Suprapubic skin (tissue), 4 donors: ENCODE results near the gene FHOD3. TPM values are rescaled to one million over a fixed set of nuclear protein-coding genes. Genes with fewer than 3 reads are reported as not detected.
"Not testable (repeated sequence)": the region's sequence is repeated elsewhere in the genome, so short reads cannot be mapped to it uniquely, and the experiment has no call there.

Experiments used
- DNase-seq, 2 donors: peaks; one replicate each; pipeline ENCODE4 v3.0.0-alpha.2; 2019; ENCODE audit warnings: low spot score in 2 of 2
- H3K27ac ChIP-seq: fragments of 200-600 bp; sonication (generic); one replicate; pipeline ENCODE4 v1.5.1; 2019
- H3K27me3 ChIP-seq: fragments of 200-600 bp; sonication (generic); one replicate; pipeline ENCODE4 v1.5.1; 2019
- H3K36me3 ChIP-seq: fragments of 200-600 bp; sonication (generic); one replicate; pipeline ENCODE4 v1.5.1; 2019
- H3K4me1 ChIP-seq: fragments of 200-600 bp; sonication (generic); one replicate; pipeline ENCODE4 v1.5.1; 2019
- H3K4me3 ChIP-seq: fragments of 200-600 bp; sonication (generic); one replicate; pipeline ENCODE4 v1.5.1; 2019; ENCODE audit warnings: mild to moderate bottlenecking
- H3K9me3 ChIP-seq: fragments of 200-600 bp; sonication (generic); one replicate; pipeline ENCODE4 v1.5.1; 2019
- CTCF ChIP-seq, 2 donors: fragments of 200-600 bp in 1 of 2; fragments of 450-650 bp in 1 of 2; sonication (generic) in 1 of 2; IDR thresholded peaks; one replicate each; pipeline ENCODE4 v1.5.1; 2016 to 2019; ENCODE audit warnings: antibody characterized with exemption in 2 of 2, mild to moderate bottlenecking in 1 of 2, moderate library complexity in 1 of 2
- EP300 ChIP-seq: sonication (generic); formaldehyde crosslinking; IDR thresholded peaks from one replicate; pipeline ENCODE4 v1.6.1; 2017; ENCODE audit warnings: antibody characterized with exemption
- POLR2A ChIP-seq, 2 donors: fragments of 450-650 bp; IDR thresholded peaks; one replicate each; pipeline ENCODE4 v1.6.1; 2017; ENCODE audit warnings: antibody characterized with exemption in 2 of 2, mild to moderate bottlenecking in 2 of 2, moderate library complexity in 2 of 2
- POLR2AphosphoS5 ChIP-seq, 3 donors: sonication (generic); formaldehyde crosslinking; IDR thresholded peaks; one replicate each; pipeline ENCODE4 v1.6.1; 2017; ENCODE audit warnings: antibody characterized with exemption in 3 of 3
- WGBS: methylation state at CpG from one replicate; pipeline ENCODE4 v1.1.5; 2018; 5-methylcytosine and 5-hydroxymethylcytosine counted together
- total RNA-seq, 4 donors: library from RNA; depleted of rRNA; stranded (reverse); fragments of >200 nt; gene quantifications; one replicate each; pipeline ENCODE4 v1.1.0, GENCODE V29; 2016

FHOD3 gene
- total RNA-seq, 4 donors from 2014 or later, result 5.8 to 18.7 (median 15.5) TPM

DNA sequence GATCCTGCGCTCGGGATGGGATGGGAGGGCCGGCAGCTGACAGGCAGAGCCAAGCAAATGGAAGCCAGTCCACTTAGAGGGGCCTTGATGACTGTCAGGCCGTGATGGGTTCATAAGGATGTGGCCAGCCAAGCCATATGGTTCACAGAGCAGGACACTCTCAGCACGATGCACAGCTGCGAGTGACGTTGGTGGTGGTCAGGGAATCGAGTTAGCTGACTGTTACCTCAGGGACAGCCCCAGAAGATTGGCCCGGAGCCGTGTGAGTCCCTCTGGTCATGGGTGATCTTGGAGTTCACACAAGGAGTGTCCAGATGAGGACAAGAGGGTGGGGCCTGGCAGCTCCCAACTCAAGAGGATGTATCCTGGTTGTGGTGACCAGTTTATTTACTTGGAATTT, 461.1 kb downstream of the FHOD3 start:
- no peak overlapping the region for H3K27ac ChIP-seq
- H3K4me3 ChIP-seq, result no peak overlapping the region
- H3K9me3 ChIP-seq, result no peaks in the 10 kb centered on the region
- no peaks in the 10 kb centered on the region for H3K27me3 ChIP-seq
- no peak for DNase-seq
- no peaks in the 10 kb centered on the region for H3K36me3 ChIP-seq
- no peak for TF ChIP-seq POLR2A (IDR thresholded peaks at IDR 0.05)
- TF ChIP-seq POLR2AphosphoS5 (IDR thresholded peaks at IDR 0.05), result no peak
- no peak for TF ChIP-seq EP300
- peaks cover 6% of the 10 kb centered on the region for H3K4me1 ChIP-seq
- 75% methylated on average over 9 of the region's 10 CpGs for WGBS

GRCh38 chr18:36759167-36759776, 461.8 kb downstream of the FHOD3 start:
- WGBS, result 68% methylated on average over 6 of the region's 6 CpGs
- TF ChIP-seq POLR2A (IDR thresholded peaks at IDR 0.05) (no peak), POLR2AphosphoS5 (IDR thresholded peaks at IDR 0.05) (no peak), EP300 (no peak), CTCF (IDR thresholded peaks at IDR 0.05) (no peak)
- Histone ChIP-seq H3K36me3 (no peaks in the 10 kb centered on the region), H3K27ac (no peak overlapping the region), H3K4me3 (no peak overlapping the region), H3K27me3 (no peaks in the 10 kb centered on the region), H3K9me3 (no peaks in the 10 kb centered on the region), H3K4me1 (peaks cover 6% of the 10 kb centered on the region)
- no peak for DNase-seq

GRCh38 chr18:36760598-36760997, 463.1 kb downstream of the FHOD3 start:
- no peak for DNase-seq
- Histone ChIP-seq H3K4me1 (peaks cover 6% of the 10 kb centered on the region), H3K27ac (no peak overlapping the region), H3K36me3 (no peaks in the 10 kb centered on the region), H3K27me3 (no peaks in the 10 kb centered on the region), H3K9me3 (no peaks in the 10 kb centered on the region), H3K4me3 (no peak overlapping the region)
- TF ChIP-seq POLR2AphosphoS5 (IDR thresholded peaks at IDR 0.05) (no peak), CTCF (IDR thresholded peaks at IDR 0.05) (no peak), EP300 (no peak), POLR2A (IDR thresholded peaks at IDR 0.05) (no peak)
- WGBS, result 93% methylated on average over 23 of the region's 29 CpGs

DNA sequence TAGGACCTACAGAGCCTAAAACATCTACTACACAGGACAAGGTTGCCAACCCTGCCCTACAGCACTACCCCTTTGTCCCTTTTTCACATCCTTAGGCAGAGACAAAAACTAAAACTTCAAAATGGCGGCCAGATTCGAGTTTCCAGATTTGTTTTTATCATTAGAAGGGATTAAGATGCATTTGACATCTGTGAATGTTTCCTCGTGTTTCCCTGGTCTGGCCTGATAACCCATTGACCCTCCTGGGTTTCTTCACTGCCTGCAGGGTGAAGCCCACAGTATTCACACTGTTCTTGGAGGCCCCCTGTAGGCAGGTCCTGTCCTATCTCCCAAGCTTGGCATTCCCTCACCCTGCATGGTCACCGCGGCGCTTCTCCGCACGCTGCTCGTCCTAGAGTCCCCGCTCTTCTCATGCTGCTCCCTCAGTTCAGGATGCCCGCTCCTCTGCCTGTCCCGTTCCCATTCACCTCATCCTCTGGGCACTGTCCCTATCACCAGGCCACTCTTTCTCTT, 463.7 kb downstream of the FHOD3 start:
- WGBS, result 96% methylated on average over 12 of the region's 12 CpGs
- H3K27me3 ChIP-seq, result no peaks in the 10 kb centered on the region
- no peak for TF ChIP-seq POLR2AphosphoS5 (IDR thresholded peaks at IDR 0.05)
- TF ChIP-seq EP300, result no peak
- TF ChIP-seq CTCF (IDR thresholded peaks at IDR 0.05), result no peak
- TF ChIP-seq POLR2A (IDR thresholded peaks at IDR 0.05), result no peak

GRCh38 chr18:36762074-36762473, 464.6 kb downstream of the FHOD3 start:
- no peak for TF ChIP-seq POLR2A (IDR thresholded peaks at IDR 0.05)
- no peak for TF ChIP-seq EP300
- TF ChIP-seq CTCF (IDR thresholded peaks at IDR 0.05), result no peak
- TF ChIP-seq POLR2AphosphoS5 (IDR thresholded peaks at IDR 0.05), result no peak
- 85% methylated on average over 2 of the region's 2 CpGs for WGBS
- H3K27me3 ChIP-seq, result no peaks in the 10 kb centered on the region

More for the DNA sequence above, 463.7 kb downstream of the FHOD3 start:
- H3K27ac ChIP-seq, result no peak overlapping the region
- no peak for DNase-seq
- H3K36me3 ChIP-seq, result no peaks in the 10 kb centered on the region
- peaks cover 6% of the 10 kb centered on the region for H3K4me1 ChIP-seq
- H3K9me3 ChIP-seq, result no peaks in the 10 kb centered on the region
- no peak overlapping the region for H3K4me3 ChIP-seq

DNA sequence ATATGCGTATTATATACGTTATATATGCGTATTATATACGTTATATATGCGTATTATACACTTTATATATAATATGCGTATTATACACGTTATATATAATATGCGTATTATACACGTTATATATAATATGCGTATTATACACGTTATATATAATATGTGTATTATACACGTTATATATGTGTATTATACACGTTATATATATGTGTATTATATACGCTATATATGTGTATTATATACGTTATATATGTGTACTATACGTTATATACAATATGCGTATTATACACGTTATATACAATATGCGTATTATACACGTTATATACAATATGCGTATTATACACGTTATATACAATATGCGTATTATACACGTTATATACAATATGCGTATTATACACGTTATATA, 465.5 kb downstream of the FHOD3 start:
- not testable (repeated sequence) for H3K4me3 ChIP-seq, DNase-seq, H3K9me3 ChIP-seq, H3K27me3 ChIP-seq, H3K36me3 ChIP-seq, H3K4me1 ChIP-seq, H3K27ac ChIP-seq
- WGBS, result 94% methylated on average over 26 of the region's 26 CpGs

More at GRCh38 chr18:36762074-36762473, 464.6 kb downstream of the FHOD3 start:
- no peaks in the 10 kb centered on the region for H3K4me1 ChIP-seq
- DNase-seq, result no peak
- H3K9me3 ChIP-seq, result no peaks in the 10 kb centered on the region
- H3K4me3 ChIP-seq, result no peak overlapping the region
- H3K36me3 ChIP-seq, result no peaks in the 10 kb centered on the region
- no peak overlapping the region for H3K27ac ChIP-seq
